Central memory CD8-positive, alpha-beta T cell (primary cell): ENCODE results near the gene TP53I3.

Experiments used
- ATAC-seq: fragments of 150-1000 bp; cut with Tn5 transposase; replicated peaks from 2 replicates; pipeline ENCODE4 v1.10.0; 2022; ENCODE audit warnings: mild to moderate bottlenecking, moderate FRiP score, moderate number of reproducible peaks; ENCODE audit not compliant: poor library complexity, severe bottlenecking; ENCODE audit errors: extremely low read depth
- DNase-seq, 2 donors: peaks; one replicate each; pipeline ENCODE4 v3.0.0; 2021; ENCODE audit warnings: low spot score in 2 of 2
- H3K27ac Mint-ChIP-seq: one replicate; pipeline ENCODE4 v1.8.0; 2022; ENCODE audit warnings: low read depth, mild to moderate bottlenecking, moderate library complexity, mixed read lengths
- H3K27me3 Mint-ChIP-seq: one replicate; pipeline ENCODE4 v1.8.0; 2022; ENCODE audit warnings: mixed read lengths
- H3K36me3 Mint-ChIP-seq: one replicate; pipeline ENCODE4 v1.8.0; 2022; ENCODE audit warnings: mild to moderate bottlenecking, moderate library complexity, mixed read lengths; ENCODE audit not compliant: insufficient read depth
- H3K4me1 Mint-ChIP-seq: one replicate; pipeline ENCODE4 v1.8.0; 2022; ENCODE audit warnings: mixed read lengths
- H3K4me3 Mint-ChIP-seq: one replicate; pipeline ENCODE4 v1.8.0; 2022; ENCODE audit warnings: mild to moderate bottlenecking, moderate library complexity, mixed read lengths
- H3K9me3 Mint-ChIP-seq: one replicate; pipeline ENCODE4 v1.8.0; 2022; ENCODE audit warnings: mixed read lengths

TP53I3 gene

DNA sequence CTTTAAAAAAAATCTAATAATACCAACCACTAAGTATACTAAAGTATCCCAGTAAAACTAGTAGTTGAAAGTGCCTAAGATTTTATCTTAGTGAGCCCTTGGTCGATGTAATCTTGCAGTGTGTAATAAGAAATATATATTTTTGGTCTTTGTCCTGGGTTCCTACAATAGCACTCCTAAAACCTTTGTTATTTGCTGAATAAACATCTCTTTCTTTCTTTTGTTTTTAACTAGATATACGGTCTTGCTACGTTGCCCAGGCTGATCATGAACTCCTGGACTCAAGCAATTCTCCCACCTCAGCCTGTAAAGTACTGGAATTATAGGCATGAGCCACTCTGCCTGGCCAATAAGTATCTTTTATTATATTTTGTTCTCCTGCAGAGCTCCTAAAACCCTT, 2.4 kb upstream of the TP53I3 start:
- Mint-ChIP-seq H3K27ac (no peak overlapping the region), H3K9me3 (no peaks in the 10 kb centered on the region), H3K4me3 (no peak overlapping the region), H3K36me3 (peaks cover 6% of the 10 kb centered on the region), H3K4me1 (peaks cover 16% of the 10 kb centered on the region), H3K27me3 (no peaks in the 10 kb centered on the region)
- DNase-seq (no peak), ATAC-seq (no peak)

DNA sequence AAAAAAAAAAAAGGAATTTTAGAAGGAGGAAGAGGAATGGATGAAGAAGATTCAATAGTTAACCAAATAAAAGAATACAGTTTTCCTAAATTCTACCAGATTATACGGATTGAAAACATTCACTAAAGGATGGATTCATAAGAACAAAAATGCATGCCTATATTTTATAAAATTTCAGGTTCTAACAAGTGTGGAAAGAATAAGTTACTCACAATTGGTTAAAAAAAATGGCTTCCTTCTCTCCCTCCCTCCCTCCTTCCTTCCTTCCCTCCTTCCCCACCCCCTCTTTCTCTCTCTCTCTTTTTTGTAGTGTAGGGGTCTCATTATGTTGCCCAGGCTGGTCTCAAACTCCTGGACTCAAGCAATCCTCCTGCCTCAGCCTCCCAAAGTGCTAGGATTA, 1.6 kb upstream of the TP53I3 start:
- H3K4me3 Mint-ChIP-seq = no peak overlapping the region
- no peaks in the 10 kb centered on the region for H3K27me3 Mint-ChIP-seq
- H3K9me3 Mint-ChIP-seq = no peaks in the 10 kb centered on the region
- DNase-seq = no peak
- H3K36me3 Mint-ChIP-seq = peaks cover 10% of the 10 kb centered on the region
- H3K27ac Mint-ChIP-seq = no peak overlapping the region
- ATAC-seq = no peak
- H3K4me1 Mint-ChIP-seq = peaks cover 16% of the 10 kb centered on the region

DNA sequence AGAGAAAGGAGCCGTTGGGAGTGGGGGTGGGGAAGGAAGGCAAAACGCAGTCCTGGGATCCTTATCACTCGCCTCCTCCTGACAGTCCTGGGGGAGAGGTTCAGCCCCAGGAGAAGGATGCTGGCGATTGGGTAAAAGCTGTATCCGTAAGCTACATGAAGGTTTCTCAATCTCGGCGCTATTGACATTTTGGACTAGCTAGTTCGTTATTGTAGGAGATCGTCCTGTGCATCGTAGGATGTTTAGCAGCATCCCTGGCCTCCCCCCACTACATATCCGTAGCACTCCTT, 511 bp upstream of the TP53I3 start:
- peaks cover 10% of the 10 kb centered on the region for H3K36me3 Mint-ChIP-seq
- no peak overlapping the region for H3K27ac Mint-ChIP-seq

DNA sequence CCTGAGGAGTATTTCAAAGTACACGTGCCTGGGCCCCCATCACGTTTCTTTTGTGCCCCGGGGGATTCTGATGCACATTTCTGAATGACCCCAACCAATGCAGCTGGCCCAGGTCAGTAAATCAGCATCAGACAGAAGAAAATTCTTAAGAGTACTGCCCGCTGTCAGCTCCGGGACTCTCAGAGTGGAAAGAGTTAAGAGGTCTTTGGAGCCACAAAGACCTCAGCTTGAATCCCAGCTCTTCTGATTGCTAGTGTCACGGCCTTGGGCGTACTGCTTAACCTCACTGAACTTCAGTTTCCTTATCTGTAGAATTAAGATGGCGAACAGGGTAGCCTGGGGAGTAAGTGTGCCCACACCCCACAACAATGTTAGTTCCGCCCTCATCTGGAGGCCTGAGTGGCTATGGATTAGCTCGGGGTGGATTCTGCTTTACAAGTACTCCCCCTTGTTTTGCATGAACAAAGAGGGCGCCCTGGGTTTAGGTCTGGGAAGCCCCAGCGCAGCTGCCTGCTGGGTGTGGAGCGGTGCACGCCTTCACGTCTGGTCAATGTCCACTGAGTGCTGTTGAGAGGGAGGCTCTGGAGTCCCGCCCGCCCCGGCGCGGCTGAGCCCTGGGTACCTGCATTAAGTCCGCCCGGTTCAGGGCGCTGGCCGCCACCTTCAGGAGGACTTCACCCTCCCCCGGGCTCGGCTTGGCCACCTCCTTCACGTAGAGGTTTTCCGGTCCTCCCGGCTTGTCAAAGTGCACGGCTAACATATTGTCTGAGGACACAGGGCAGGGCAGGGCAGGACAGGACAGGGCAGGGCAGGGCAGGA, 858 bp downstream of the TP53I3 start:
- Mint-ChIP-seq H3K36me3 (peaks cover 10% of the 10 kb centered on the region), H3K27ac (peak overlapping the region; percentile 19)

More for the DNA sequence above, 511 bp upstream of the TP53I3 start:
- H3K4me3 Mint-ChIP-seq = peak overlapping the region; percentile 81
- ATAC-seq = no peak
- peaks cover 16% of the 10 kb centered on the region for H3K4me1 Mint-ChIP-seq
- no peak for DNase-seq
- no peaks in the 10 kb centered on the region for H3K27me3 Mint-ChIP-seq
- no peaks in the 10 kb centered on the region for H3K9me3 Mint-ChIP-seq

DNA sequence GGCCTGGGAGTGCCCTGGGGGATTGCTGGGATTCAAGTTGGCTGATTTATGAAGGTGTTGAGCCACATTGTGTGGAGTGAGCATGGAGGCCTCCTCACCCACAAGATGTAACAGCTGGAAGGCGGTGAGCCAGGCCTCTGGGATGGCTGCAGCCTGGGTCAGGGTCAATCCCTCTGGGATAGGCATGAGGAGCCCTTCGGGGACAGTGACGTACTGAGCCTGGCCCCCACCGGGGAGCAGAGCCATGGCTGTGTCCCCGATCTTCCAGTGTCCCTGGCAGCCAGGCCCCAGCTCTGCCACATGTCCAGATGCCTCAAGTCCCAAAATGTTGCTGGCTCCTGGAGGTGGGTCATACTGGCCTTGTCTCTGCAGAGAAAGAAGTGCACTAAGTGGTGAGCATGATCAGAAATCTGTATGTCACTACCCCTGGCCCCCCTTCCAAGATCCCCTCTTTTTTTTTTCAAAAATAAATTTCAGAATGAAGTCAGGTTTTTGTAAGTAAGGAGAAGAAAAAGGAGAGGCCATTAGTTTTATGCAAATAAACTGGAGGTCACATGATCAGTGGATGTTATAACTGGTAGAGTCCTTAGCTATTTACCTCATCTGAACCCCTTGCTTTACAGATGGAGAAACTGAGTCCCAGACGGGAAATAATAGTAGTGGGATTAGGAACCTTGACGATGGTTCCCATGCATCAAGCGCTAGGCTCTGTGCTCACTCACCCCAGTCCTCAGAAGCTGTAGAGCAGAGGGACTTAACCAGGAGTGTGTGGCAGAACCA, 1.7 kb downstream of the TP53I3 start:
- H3K27ac Mint-ChIP-seq = no peak overlapping the region
- H3K9me3 Mint-ChIP-seq = no peaks in the 10 kb centered on the region
- H3K36me3 Mint-ChIP-seq = peaks cover 10% of the 10 kb centered on the region
- H3K27me3 Mint-ChIP-seq = no peaks in the 10 kb centered on the region
- peaks cover 17% of the 10 kb centered on the region for H3K4me1 Mint-ChIP-seq
- DNase-seq (no peak), ATAC-seq (no peak)
- peak overlapping the region; percentile 81 for H3K4me3 Mint-ChIP-seq

More for the DNA sequence above, 858 bp downstream of the TP53I3 start:
- peak overlapping the region; percentile 81 for H3K4me3 Mint-ChIP-seq
- no peaks in the 10 kb centered on the region for H3K9me3 Mint-ChIP-seq
- ATAC-seq (peak; percentile 69), DNase-seq (no peak)
- H3K4me1 Mint-ChIP-seq = peaks cover 16% of the 10 kb centered on the region
- H3K27me3 Mint-ChIP-seq = no peaks in the 10 kb centered on the region

DNA sequence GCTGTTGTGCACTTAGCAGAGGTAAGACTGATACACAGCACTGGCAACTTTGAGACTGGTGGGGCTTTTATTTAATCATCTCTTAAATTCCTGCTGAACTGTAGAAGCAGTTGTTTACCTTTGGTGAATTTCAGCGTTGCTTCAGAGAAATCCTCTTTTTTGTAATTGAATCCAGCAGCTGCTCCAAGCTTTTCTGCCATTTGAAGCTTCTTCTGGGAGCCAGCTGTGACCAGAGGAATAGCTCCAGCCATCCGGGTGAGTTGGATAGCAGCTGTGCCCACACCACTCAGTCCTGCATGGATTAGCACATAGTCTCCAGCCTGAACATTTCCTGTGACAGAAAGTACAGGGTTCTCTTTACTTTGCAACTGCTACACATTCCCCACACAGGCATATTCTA, 3.9 kb downstream of the TP53I3 start:
- Mint-ChIP-seq H3K36me3 (peaks cover 14% of the 10 kb centered on the region), H3K27ac (no peak overlapping the region), H3K4me3 (no peak overlapping the region), H3K4me1 (peaks cover 28% of the 10 kb centered on the region), H3K9me3 (no peaks in the 10 kb centered on the region), H3K27me3 (no peaks in the 10 kb centered on the region)
- ATAC-seq = no peak
- DNase-seq = no peak

DNA sequence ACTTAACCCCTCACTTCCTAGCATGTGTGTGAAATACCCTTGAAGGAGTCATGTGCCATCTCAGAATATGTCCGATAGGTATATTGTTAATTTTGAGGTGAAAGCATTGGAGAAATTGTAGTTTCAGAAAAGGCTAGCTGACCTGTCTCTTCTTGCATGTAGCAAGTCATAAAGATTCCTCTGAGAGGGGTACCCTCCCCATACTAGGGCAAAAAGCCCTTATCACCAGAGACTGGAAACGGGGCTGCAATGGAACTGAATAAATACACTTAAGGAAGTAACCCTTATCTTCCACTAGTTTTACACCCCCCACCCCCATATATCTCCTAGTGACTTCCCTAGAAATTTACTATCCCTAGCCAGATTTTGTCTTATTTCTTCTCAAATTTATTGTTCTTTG, 6.8 kb downstream of the TP53I3 start:
- H3K9me3 Mint-ChIP-seq = no peaks in the 10 kb centered on the region
- H3K4me3 Mint-ChIP-seq = peak overlapping the region; percentile 97

DNA sequence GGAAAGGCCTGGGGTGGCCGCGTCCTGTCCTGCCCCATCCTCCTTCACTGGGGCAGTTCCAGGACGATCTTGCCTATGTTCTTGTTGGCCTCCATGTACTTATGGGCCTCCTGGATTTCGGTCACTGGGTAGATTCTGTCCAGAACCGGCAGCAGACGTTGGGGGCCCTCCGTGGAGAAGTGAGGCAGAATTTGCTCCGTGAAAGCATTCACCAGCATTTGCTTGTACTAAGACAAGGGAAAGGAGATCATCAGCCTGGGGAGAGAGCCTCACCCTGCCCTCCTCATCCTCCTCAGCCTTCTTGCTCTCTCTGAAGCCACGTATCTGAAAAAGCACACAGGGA, 7.1 kb downstream of the TP53I3 start:
- Mint-ChIP-seq H3K27ac (peak overlapping the region; percentile 92), H3K9me3 (no peaks in the 10 kb centered on the region), H3K36me3 (peaks cover 27% of the 10 kb centered on the region), H3K4me1 (peaks cover 31% of the 10 kb centered on the region), H3K27me3 (no peaks in the 10 kb centered on the region), H3K4me3 (peak overlapping the region; percentile 97)
- ATAC-seq (no peak), DNase-seq (no peak)

More for the DNA sequence above, 6.8 kb downstream of the TP53I3 start:
- Mint-ChIP-seq H3K27ac (peak overlapping the region; percentile 92), H3K4me1 (peaks cover 31% of the 10 kb centered on the region), H3K27me3 (no peaks in the 10 kb centered on the region), H3K36me3 (peaks cover 24% of the 10 kb centered on the region)
- no peak for DNase-seq
- ATAC-seq = no peak

DNA sequence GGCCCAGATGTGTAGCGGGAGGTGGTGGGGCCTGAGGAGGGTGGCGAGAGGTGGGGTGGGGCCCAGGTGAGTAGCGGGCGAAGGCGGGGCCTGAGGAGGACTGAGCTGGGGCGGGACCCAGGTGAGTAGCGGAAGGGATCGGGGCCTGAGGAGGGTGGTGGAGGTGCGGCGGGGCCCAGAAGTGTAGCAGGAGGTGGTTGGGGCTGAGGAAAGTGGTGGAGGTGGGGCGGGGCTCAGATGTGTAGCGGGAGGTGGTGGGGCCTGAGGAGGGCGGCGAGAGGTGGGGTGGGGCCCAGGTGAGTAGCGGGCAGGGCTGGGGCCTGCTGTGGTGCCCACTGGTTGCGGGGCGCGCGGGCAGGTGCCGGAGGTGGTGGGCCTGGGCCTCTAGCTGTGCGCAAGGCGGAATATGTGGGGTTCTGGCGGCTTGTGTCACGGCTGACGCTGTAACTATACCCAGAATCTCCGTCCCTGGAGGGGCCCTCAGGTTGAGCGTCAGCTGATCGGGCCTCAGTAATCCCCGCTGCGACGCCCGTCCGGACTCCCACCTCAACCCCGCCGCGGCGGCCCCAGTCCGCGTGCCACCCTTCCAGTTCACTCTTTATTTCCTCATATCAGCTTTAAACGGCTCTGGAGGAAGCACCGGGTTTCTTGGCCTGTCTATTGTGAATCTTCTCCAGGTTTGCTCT, 7.6 kb downstream of the TP53I3 start:
- no peaks in the 10 kb centered on the region for H3K27me3 Mint-ChIP-seq
- H3K4me3 Mint-ChIP-seq = peak overlapping the region; percentile 97
- DNase-seq = no peak
- H3K27ac Mint-ChIP-seq = peak overlapping the region; percentile 92
- peaks cover 28% of the 10 kb centered on the region for H3K36me3 Mint-ChIP-seq
- peaks cover 36% of the 10 kb centered on the region for H3K4me1 Mint-ChIP-seq
- ATAC-seq = peak; percentile 33
- H3K9me3 Mint-ChIP-seq = no peaks in the 10 kb centered on the region

DNA sequence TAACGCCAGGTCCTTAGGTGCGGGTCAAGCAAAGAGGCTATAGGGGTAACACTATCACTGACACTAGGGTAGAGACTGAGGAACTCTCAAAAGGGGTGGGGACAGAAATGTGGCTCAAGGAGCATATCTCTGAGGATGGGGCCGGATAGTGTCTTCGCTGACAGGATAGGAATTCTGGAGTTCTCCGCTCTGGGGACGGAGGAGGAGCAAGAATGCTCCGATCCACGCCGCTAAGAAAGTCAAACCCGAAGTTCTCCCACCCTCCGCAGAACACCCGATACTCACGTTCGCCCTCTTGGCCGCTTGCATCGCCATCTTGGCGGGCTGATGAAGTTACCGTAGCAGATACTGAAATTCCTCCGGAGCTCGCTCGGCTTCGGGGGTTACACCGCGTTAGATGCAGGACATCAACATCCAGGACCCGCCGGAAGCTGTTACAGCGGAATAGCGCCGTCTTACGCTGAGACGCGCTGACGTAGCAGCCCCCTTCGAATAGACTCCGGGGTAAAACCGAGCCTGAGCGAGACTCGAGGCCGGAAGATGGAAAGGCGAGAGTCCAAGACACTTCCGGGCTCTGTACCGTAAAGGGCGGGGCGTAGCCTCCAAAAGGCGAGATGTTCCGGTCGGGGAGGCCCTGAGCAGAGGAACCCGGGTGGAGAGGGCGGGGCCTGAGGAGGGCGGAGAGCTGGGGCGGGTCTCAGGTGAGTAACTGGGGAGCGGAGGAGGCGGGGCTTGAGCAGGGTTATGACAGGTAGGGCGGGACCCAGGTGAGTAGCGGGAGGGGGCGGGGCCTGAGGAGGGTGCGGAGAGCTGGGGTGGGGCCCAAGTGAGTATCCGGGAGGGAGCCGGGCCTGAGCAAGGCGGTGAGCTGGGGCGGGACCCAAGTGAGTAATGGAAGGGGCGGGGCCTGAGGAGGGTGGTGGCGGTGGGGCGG, 8.5 kb downstream of the TP53I3 start, which contains the start of gene SF3B6:
TSS of gene SF3B6 (minus strand) at position 412 of the 934 bp plus-strand sequence. CDS start at position 315, 97 bp downstream.
- H3K4me3 Mint-ChIP-seq = peak within 1 kb of the TSS; percentile 97
- H3K9me3 Mint-ChIP-seq = no peaks in the 10 kb centered on the region
- peak within 1 kb of the TSS; percentile 92 for H3K27ac Mint-ChIP-seq
- no peaks in the 10 kb centered on the region for H3K27me3 Mint-ChIP-seq
- DNase-seq = peak; percentile 98 to 99
- H3K4me1 Mint-ChIP-seq = peaks cover 40% of the 10 kb centered on the region
- peak; percentile 86 for ATAC-seq
- peaks cover 24% of the 10 kb centered on the region for H3K36me3 Mint-ChIP-seq

DNA sequence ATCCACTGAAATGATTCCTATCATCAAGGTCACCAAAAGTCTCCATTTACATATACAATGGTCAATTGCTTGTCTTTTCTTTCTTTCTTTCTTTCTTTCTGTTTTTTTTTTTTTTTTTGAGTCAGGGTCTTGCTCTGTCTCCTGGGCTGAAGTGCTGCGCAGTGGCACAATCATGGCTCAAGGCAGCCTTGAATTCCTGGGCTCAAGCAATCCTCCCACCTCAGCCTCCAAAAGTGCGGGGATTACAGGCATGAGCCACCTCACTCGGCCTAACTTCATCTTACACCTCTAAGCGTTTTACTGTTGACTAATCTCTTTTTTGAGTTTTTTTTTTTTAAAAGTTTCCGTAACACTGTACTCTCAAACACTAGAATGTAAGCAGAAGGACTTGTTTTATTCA, 9.4 kb downstream of the TP53I3 start:
- H3K27me3 Mint-ChIP-seq = no peaks in the 10 kb centered on the region
- peak overlapping the region; percentile 92 for H3K27ac Mint-ChIP-seq
- peaks cover 24% of the 10 kb centered on the region for H3K36me3 Mint-ChIP-seq
- H3K4me1 Mint-ChIP-seq = peaks cover 40% of the 10 kb centered on the region
- DNase-seq (no peak), ATAC-seq (no peak)
- H3K9me3 Mint-ChIP-seq = no peaks in the 10 kb centered on the region
- peak overlapping the region; percentile 97 for H3K4me3 Mint-ChIP-seq

DNA sequence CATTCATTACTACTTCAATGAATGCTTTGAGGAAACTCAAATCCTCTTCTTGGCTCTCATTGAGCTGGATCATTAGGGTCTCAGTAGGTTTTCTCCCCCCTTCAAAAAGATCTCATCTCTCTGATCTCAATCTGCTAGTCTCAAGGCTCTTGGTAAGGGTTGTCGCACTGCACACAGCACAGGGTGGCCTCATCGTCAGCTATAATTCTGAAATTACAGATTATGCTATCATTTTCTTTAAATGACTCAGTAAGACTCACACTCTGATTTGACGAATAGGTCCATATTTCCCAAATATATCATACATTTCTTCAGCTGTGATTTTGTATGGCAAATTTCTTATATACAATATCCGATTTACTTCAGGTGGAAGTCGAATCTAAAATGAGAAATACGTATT, 10.8 kb downstream of the TP53I3 start:
- Mint-ChIP-seq H3K27ac (no peak overlapping the region), H3K9me3 (no peaks in the 10 kb centered on the region), H3K27me3 (no peaks in the 10 kb centered on the region), H3K36me3 (peaks cover 28% of the 10 kb centered on the region), H3K4me3 (no peak overlapping the region), H3K4me1 (peaks cover 51% of the 10 kb centered on the region)
- no peak for ATAC-seq
- no peak for DNase-seq
